HEK293 (cell line): ENCODE measurements around the gene CRYGA.

Source experiments
- ZNF157 ChIP-seq: fragments of 450-650 bp; formaldehyde crosslinking; IDR thresholded peaks from 2 replicates; pipeline ENCODE4 v1.5.1; 2016; ENCODE audit warnings: missing biosample characterization, missing genetic modification characterization
- ZNF488 ChIP-seq: fragments of 450-650 bp; formaldehyde crosslinking; IDR thresholded peaks from 2 replicates; pipeline ENCODE4 v1.5.1; 2016; ENCODE audit warnings: missing biosample characterization, missing genetic modification characterization
- ZNF529 ChIP-seq: fragments of 450-650 bp; formaldehyde crosslinking; IDR thresholded peaks from 2 replicates; pipeline ENCODE4 v1.5.1; 2017; ENCODE audit warnings: missing genetic modification characterization, missing biosample characterization; ENCODE audit not compliant: insufficient replicate concordance

- TF ChIP-seq ZNF157 (tag by site-specific recombination) = no peak
- no peak for TF ChIP-seq ZNF488 (tag by site-specific recombination)
- TF ChIP-seq ZNF529 (tag by site-specific recombination) = no peak
Observed at GRCh38 chr2:208142925-208143799, 20.2 kb downstream of the CRYGA start.
